ENCODE results near the gene SLC26A8.
"Not testable (repeated sequence)": the region's sequence is repeated elsewhere in the genome, so short reads cannot be mapped to it uniquely, and the experiment has no call there.

Gene SLC26A8

GRCh38 chr6:36049582-36049981, 25.1 kb upstream of the SLC26A8 start:
- DNase-seq, result no peak

- DNase-seq, result no peak
Observed at GRCh38 chr6:36042618-36043260, 18.3 kb upstream of the SLC26A8 start.

GRCh38 chr6:36040958-36041357, 16.5 kb upstream of the SLC26A8 start:
- no peak for DNase-seq

GRCh38 chr6:36039112-36039511, 14.7 kb upstream of the SLC26A8 start:
- no peak for DNase-seq

GRCh38 chr6:36038120-36038876, 13.9 kb upstream of the SLC26A8 start:
- DNase-seq, result no peak

- no peak for DNase-seq
Observed at GRCh38 chr6:36035225-36035624, 10.8 kb upstream of the SLC26A8 start.

GRCh38 chr6:36034441-36034840, 10.0 kb upstream of the SLC26A8 start:
- no peak for DNase-seq

GRCh38 chr6:36033935-36034334, 9.5 kb upstream of the SLC26A8 start:
- no peak for DNase-seq

- DNase-seq, result not testable (repeated sequence)
Observed at GRCh38 chr6:36033144-36033543, 8.7 kb upstream of the SLC26A8 start.

- DNase-seq, result no peak
Observed at GRCh38 chr6:36032261-36032660, 7.8 kb upstream of the SLC26A8 start.

- no peak for DNase-seq
Observed at GRCh38 chr6:36029464-36029863, 5.0 kb upstream of the SLC26A8 start.

- DNase-seq, result peak; percentile 21
Observed at GRCh38 chr6:36028877-36029324, 4.5 kb upstream of the SLC26A8 start.

GRCh38 chr6:36028088-36028876, 3.8 kb upstream of the SLC26A8 start:
- no peak for DNase-seq

- DNase-seq, result peak; percentile 100
Observed at GRCh38 chr6:36027501-36028087, 3.2 kb upstream of the SLC26A8 start, which contains the start of gene MAPK14. Gene MAPK14, plus strand, starts transcription at chr6:36027808. Its CDS starts 350 bp downstream, at chr6:36028158.

- no peak for DNase-seq
Observed at GRCh38 chr6:36025932-36026327, 1.5 kb upstream of the SLC26A8 start.

GRCh38 chr6:36025260-36025931, 955 bp upstream of the SLC26A8 start:
- no peak for DNase-seq

GRCh38 chr6:36020154-36020553, 4.3 kb downstream of the SLC26A8 start:
- no peak for DNase-seq

GRCh38 chr6:36019167-36019566, 5.3 kb downstream of the SLC26A8 start:
- no peak for DNase-seq

- DNase-seq, result no peak
Observed at GRCh38 chr6:36018339-36018738, 6.1 kb downstream of the SLC26A8 start.

GRCh38 chr6:36015666-36016065, 8.8 kb downstream of the SLC26A8 start:
- no peak for DNase-seq

GRCh38 chr6:36000451-36000850, 24.0 kb downstream of the SLC26A8 start:
- no peak for DNase-seq

GRCh38 chr6:35993150-35993549, 31.3 kb downstream of the SLC26A8 start:
- no peak for DNase-seq

GRCh38 chr6:35988047-35988446, 36.4 kb downstream of the SLC26A8 start:
- DNase-seq, result not testable (repeated sequence)
